Measurements from ENCODE around the gene TIE1.
"Not testable (repeated sequence)": the region's sequence is repeated elsewhere in the genome, so short reads cannot be mapped to it uniquely, and the experiment has no call there.

GRCh38 chr1:43369779-43370178 lies 69.0 kb downstream of the TIE1 start:
- TF ChIP-seq CTCF, POLR2A (IDR thresholded peaks at IDR 0.05): not testable (repeated sequence)
